Neural cell (in vitro differentiated cells): ENCODE results near the gene PCDHGA8. TPM values are rescaled to one million over a fixed set of nuclear protein-coding genes. Genes with fewer than 3 reads are reported as not detected.
"Not testable (repeated sequence)": the region's sequence is repeated elsewhere in the genome, so short reads cannot be mapped to it uniquely, and the experiment has no call there.

Experiments
- H2AFZ ChIP-seq: fragments of 200-600, 300-800 bp; sonication (generic), shearing (Covaris generic); 2 replicates; pipeline ENCODE4 v1.6.0; 2014; ENCODE audit warnings: low read depth, mild to moderate bottlenecking, antibody characterized with exemption, low read length, moderate library complexity
- H3F3A ChIP-seq: fragments of 200-600 bp; shearing (Covaris generic); 2 replicates; pipeline ENCODE4 v1.6.1; 2016; ENCODE audit warnings: mild to moderate bottlenecking, moderate library complexity, mixed read lengths, antibody characterized with exemption, low read length; ENCODE audit not compliant: insufficient read depth, poor library complexity, severe bottlenecking
- H3K27ac ChIP-seq: fragments of 200-600, 300-800 bp; sonication (generic), shearing (Covaris generic); 2 replicates; pipeline ENCODE4 v1.5.1; 2014; ENCODE audit warnings: mild to moderate bottlenecking, low read length, moderate library complexity
- H3K27me3 ChIP-seq: fragments of 300-800, 200-600 bp; sonication (generic), shearing (Covaris generic); 2 replicates; pipeline ENCODE4 v1.6.0; 2014; ENCODE audit warnings: mild to moderate bottlenecking, low read depth, low read length, moderate library complexity; ENCODE audit not compliant: insufficient read depth
- H3K36me3 ChIP-seq: fragments of 300-800, 200-600 bp; sonication (generic), shearing (Covaris generic); 2 replicates; pipeline ENCODE4 v1.5.1; 2014; ENCODE audit warnings: mild to moderate bottlenecking, antibody characterized with exemption, low read length, moderate library complexity; ENCODE audit not compliant: insufficient read depth
- H3K4me2 ChIP-seq: fragments of 300-800, 200-600 bp; sonication (generic), shearing (Covaris generic); 2 replicates; pipeline ENCODE4 v1.6.0; 2014; ENCODE audit warnings: mild to moderate bottlenecking, low read length
- H3K4me3 ChIP-seq: fragments of 300-800, 200-600 bp; sonication (generic), shearing (Covaris generic); 2 replicates; pipeline ENCODE4 v1.5.1; 2014; ENCODE audit warnings: mild to moderate bottlenecking, low read length, moderate library complexity
- H3K79me2 ChIP-seq: fragments of 200-600 bp; shearing (Covaris generic); replicated peaks from 2 replicates; pipeline ENCODE4 v1.6.0; 2014; ENCODE audit warnings: mild to moderate bottlenecking, low read length, moderate library complexity; ENCODE audit not compliant: insufficient read depth
- H3K9ac ChIP-seq: fragments of 300-800, 200-600 bp; sonication (generic), shearing (Covaris generic); 2 replicates; pipeline ENCODE4 v1.6.1; 2016; ENCODE audit warnings: mild to moderate bottlenecking, low read length, mixed read lengths
- H3K9me2 ChIP-seq: fragments of 200-600 bp; shearing (Covaris generic); 2 replicates; pipeline ENCODE4 v1.6.1; 2016; ENCODE audit warnings: mild to moderate bottlenecking, low read length, mixed read lengths; ENCODE audit not compliant: insufficient read depth
- H3K9me3 ChIP-seq: fragments of 200-600, 300-800 bp; sonication (generic), shearing (Covaris generic); 2 replicates; pipeline ENCODE4 v1.6.1; 2016; ENCODE audit warnings: mild to moderate bottlenecking, mixed run types, low read length, moderate library complexity, mixed read lengths
- H4K20me1 ChIP-seq: fragments of 200-600 bp; shearing (Covaris generic); 2 replicates; pipeline ENCODE4 v1.6.1; 2016; ENCODE audit warnings: mild to moderate bottlenecking, mixed run types; ENCODE audit not compliant: insufficient read depth
- EP300 ChIP-seq: fragments of 450-650 bp; conservative IDR thresholded peaks from 2 replicates; pipeline ENCODE4 v1.6.1; 2014; ENCODE audit warnings: antibody characterized with exemption, mild to moderate bottlenecking, moderate library complexity; ENCODE audit not compliant: poor library complexity, severe bottlenecking
- EZH2 ChIP-seq: fragments of 200-600, 300-800 bp; shearing (Covaris generic), sonication (generic); IDR thresholded peaks from 2 replicates; pipeline ENCODE4 v1.6.1; 2014; ENCODE audit warnings: antibody characterized with exemption, low read length, borderline replicate concordance, mild to moderate bottlenecking; ENCODE audit not compliant: insufficient read depth, poor library complexity, severe bottlenecking
- MXI1 ChIP-seq: fragments of 450-650 bp; conservative IDR thresholded peaks from 2 replicates; pipeline ENCODE4 v1.6.1; 2014; ENCODE audit warnings: antibody characterized with exemption, mild to moderate bottlenecking; ENCODE audit not compliant: poor library complexity, severe bottlenecking
- POLR2AphosphoS5 ChIP-seq: IDR thresholded peaks from 2 replicates; pipeline ENCODE4 v1.6.1; 2012
- RAD21 ChIP-seq: fragments of 450-650 bp; conservative IDR thresholded peaks from 2 replicates; pipeline ENCODE4 v1.6.1; 2014; ENCODE audit warnings: antibody characterized with exemption, mild to moderate bottlenecking, moderate library complexity
- SMC3 ChIP-seq: fragments of 450-650 bp; conservative IDR thresholded peaks from 2 replicates; pipeline ENCODE4 v1.6.1; 2014; ENCODE audit warnings: antibody characterized with exemption, mild to moderate bottlenecking, moderate library complexity; ENCODE audit not compliant: poor library complexity
- TAF1 ChIP-seq: IDR thresholded peaks from 2 replicates; pipeline ENCODE4 v1.6.1; 2012; ENCODE audit warnings: low read depth
- polyA plus RNA-seq: library from polyadenylated mRNA; depleted of rRNA; stranded (reverse); fragments of >200 nt; gene quantifications from 2 replicates; pipeline ENCODE4 v1.2.3, GENCODE V29; 2014
- TF ChIP-seq, protein P1 (sequence below): fragments of 450-650 bp; IDR thresholded peaks from 2 replicates; pipeline ENCODE4 v1.5.1; 2014; ENCODE audit warnings: antibody characterized with exemption, mild to moderate bottlenecking, moderate library complexity; ENCODE audit not compliant: poor library complexity, severe bottlenecking
- TF ChIP-seq, protein P2 (sequence below): IDR thresholded peaks from 2 replicates; pipeline ENCODE4 v1.6.1; 2012; ENCODE audit warnings: borderline replicate concordance

Gene PCDHGA8
- polyA plus RNA-seq, 1 donor from 2014 or later: 0.19 TPM

GRCh38 chr5:141387557-141388311, 4.7 kb upstream of the PCDHGA8 start, which contains the start of gene PCDHGB4:
PCDHGB4 (plus strand) TSS chr5:141387698; CDS start chr5:141387885, 187 bp downstream.
- peaks cover 36% of the 10 kb centered on the region for H3K9me3 ChIP-seq
- not testable (repeated sequence) for H3K9ac ChIP-seq, H3K79me2 ChIP-seq, H3K27me3 ChIP-seq, H3K9me2 ChIP-seq, H3F3A ChIP-seq, H2AFZ ChIP-seq, H3K36me3 ChIP-seq, H4K20me1 ChIP-seq, H3K4me2 ChIP-seq
- TF ChIP-seq RAD21: peak; percentile 70
- TF ChIP-seq SMC3: peak; percentile 65
- TF ChIP-seq, protein P1, sequence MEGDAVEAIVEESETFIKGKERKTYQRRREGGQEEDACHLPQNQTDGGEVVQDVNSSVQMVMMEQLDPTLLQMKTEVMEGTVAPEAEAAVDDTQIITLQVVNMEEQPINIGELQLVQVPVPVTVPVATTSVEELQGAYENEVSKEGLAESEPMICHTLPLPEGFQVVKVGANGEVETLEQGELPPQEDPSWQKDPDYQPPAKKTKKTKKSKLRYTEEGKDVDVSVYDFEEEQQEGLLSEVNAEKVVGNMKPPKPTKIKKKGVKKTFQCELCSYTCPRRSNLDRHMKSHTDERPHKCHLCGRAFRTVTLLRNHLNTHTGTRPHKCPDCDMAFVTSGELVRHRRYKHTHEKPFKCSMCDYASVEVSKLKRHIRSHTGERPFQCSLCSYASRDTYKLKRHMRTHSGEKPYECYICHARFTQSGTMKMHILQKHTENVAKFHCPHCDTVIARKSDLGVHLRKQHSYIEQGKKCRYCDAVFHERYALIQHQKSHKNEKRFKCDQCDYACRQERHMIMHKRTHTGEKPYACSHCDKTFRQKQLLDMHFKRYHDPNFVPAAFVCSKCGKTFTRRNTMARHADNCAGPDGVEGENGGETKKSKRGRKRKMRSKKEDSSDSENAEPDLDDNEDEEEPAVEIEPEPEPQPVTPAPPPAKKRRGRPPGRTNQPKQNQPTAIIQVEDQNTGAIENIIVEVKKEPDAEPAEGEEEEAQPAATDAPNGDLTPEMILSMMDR: peak; percentile 69
- H3K27ac ChIP-seq: peak within 1 kb of the TSS; percentile 41
- peak within 1 kb of the TSS; percentile 53 for H3K4me3 ChIP-seq

DNA sequence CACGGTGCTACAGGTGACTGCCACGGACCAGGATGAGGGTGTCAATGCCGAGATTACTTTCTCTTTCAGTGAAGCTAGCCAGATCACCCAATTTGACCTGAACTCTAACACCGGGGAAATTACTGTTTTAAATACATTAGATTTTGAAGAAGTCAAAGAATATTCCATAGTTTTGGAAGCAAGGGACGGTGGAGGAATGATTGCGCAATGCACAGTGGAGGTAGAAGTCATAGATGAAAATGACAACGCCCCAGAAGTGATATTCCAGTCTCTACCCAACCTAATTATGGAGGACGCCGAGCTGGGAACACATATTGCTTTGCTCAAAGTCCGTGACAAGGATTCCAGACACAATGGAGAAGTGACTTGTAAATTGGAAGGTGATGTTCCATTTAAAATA, 3.8 kb upstream of the PCDHGA8 start:
- Histone ChIP-seq H3K9me3 (peaks cover 37% of the 10 kb centered on the region), H3K4me2 (no peak overlapping the region), H3K4me3 (peak overlapping the region; percentile 53), H3K9me2 (no peaks in the 10 kb centered on the region), H2AFZ (no peak overlapping the region), H4K20me1 (no peaks in the 10 kb centered on the region), H3K9ac (no peak overlapping the region), H3K79me2 (no peaks in the 10 kb centered on the region), H3F3A (no peaks in the 10 kb centered on the region), H3K27ac (no peak overlapping the region), H3K36me3 (no peaks in the 10 kb centered on the region), H3K27me3 (no peaks in the 10 kb centered on the region)
- TF ChIP-seq EP300 (no peak), EZH2 (no peak), MXI1 (no peak), SMC3 (no peak), POLR2AphosphoS5 (no peak), RAD21 (no peak), TAF1 (no peak)
- TF ChIP-seq, protein P1: no peak
- TF ChIP-seq, protein P2, sequence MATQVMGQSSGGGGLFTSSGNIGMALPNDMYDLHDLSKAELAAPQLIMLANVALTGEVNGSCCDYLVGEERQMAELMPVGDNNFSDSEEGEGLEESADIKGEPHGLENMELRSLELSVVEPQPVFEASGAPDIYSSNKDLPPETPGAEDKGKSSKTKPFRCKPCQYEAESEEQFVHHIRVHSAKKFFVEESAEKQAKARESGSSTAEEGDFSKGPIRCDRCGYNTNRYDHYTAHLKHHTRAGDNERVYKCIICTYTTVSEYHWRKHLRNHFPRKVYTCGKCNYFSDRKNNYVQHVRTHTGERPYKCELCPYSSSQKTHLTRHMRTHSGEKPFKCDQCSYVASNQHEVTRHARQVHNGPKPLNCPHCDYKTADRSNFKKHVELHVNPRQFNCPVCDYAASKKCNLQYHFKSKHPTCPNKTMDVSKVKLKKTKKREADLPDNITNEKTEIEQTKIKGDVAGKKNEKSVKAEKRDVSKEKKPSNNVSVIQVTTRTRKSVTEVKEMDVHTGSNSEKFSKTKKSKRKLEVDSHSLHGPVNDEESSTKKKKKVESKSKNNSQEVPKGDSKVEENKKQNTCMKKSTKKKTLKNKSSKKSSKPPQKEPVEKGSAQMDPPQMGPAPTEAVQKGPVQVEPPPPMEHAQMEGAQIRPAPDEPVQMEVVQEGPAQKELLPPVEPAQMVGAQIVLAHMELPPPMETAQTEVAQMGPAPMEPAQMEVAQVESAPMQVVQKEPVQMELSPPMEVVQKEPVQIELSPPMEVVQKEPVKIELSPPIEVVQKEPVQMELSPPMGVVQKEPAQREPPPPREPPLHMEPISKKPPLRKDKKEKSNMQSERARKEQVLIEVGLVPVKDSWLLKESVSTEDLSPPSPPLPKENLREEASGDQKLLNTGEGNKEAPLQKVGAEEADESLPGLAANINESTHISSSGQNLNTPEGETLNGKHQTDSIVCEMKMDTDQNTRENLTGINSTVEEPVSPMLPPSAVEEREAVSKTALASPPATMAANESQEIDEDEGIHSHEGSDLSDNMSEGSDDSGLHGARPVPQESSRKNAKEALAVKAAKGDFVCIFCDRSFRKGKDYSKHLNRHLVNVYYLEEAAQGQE: no peak
